H1 (cell line): ENCODE data around the gene BORCS8. TPM values are rescaled to one million over a fixed set of nuclear protein-coding genes. Genes with fewer than 3 reads are reported as not detected.

Experiments used
- CTCF ChIA-PET: fragments of 300-600 bp; sonication (Branson Sonifier 250); formaldehyde crosslinking; loops from one replicate; lab custom pipeline; 2021; ENCODE audit not compliant: partially characterized antibody; lab: Charles Lee
- POLR2A ChIA-PET: fragments of 300-600 bp; sonication (Branson Sonifier 250); formaldehyde crosslinking; loops from one replicate; lab custom pipeline; 2021; ENCODE audit warnings: inconsistent platforms; ENCODE audit not compliant: partially characterized antibody; lab: Charles Lee
- DNase-seq, 2 experiments: peaks; one replicate each; pipeline versions ENCODE4 v3.0.0 to v3.0.0-alpha.2; 2010 to 2022; ENCODE audit warnings: low spot score in 2 of 2, low read depth in 1 of 2, mixed read lengths in 1 of 2
- FAIRE-seq: peaks from 2 replicates; lab custom pipeline; 2011; peaks lifted over from hg19 to GRCh38; lab: Jason Lieb, UNC
- H2AFZ ChIP-seq: 2 replicates; pipeline ENCODE4 v1.8.1; 2012; ENCODE audit warnings: low read length, inconsistent platforms
- H2AK5ac ChIP-seq: 2 replicates; pipeline ENCODE4 v1.6.1; 2013; ENCODE audit warnings: low read depth, low read length
- H2BK120ac ChIP-seq: replicated peaks from 2 replicates; pipeline ENCODE3; 2013; ENCODE audit warnings: low read depth, low read length, inconsistent platforms
- H2BK12ac ChIP-seq: 2 replicates; pipeline ENCODE4 v1.6.1; 2013; ENCODE audit warnings: low read depth, low read length
- H2BK15ac ChIP-seq: 2 replicates; pipeline ENCODE4 v1.6.1; 2013; ENCODE audit warnings: low read length
- H2BK20ac ChIP-seq: 2 replicates; pipeline ENCODE4 v1.6.1; 2013; ENCODE audit warnings: low read length
- H2BK5ac ChIP-seq: 2 replicates; pipeline ENCODE4 v1.6.1; 2013; ENCODE audit warnings: low read depth, low read length
- H3K14ac ChIP-seq: 2 replicates; pipeline ENCODE4 v1.6.1; 2013; ENCODE audit warnings: inconsistent platforms; ENCODE audit not compliant: insufficient read length
- H3K18ac ChIP-seq: 2 replicates; pipeline ENCODE4 v1.6.1; 2013; ENCODE audit warnings: low read length; ENCODE audit errors: extremely low read depth
- H3K23ac ChIP-seq: 2 replicates; pipeline ENCODE4 v1.6.1; 2013; ENCODE audit warnings: inconsistent platforms; ENCODE audit not compliant: insufficient read length
- H3K23me2 ChIP-seq: 2 replicates; pipeline ENCODE4 v1.6.1; 2013; ENCODE audit warnings: low read depth, low read length
- H3K27ac ChIP-seq: 2 replicates; pipeline ENCODE4 v1.6.1; 2011; ENCODE audit warnings: low read depth, low read length, inconsistent platforms
- H3K27me3 ChIP-seq, 4 experiments: replicated peaks in 1 of 4; 1 replicate in 1 of 4; 2 replicates in 3 of 4; pipeline versions ENCODE4 v1.6.1 to v1.8.1; 2011 to 2013; ENCODE audit warnings: low read length in 3 of 4, mild to moderate bottlenecking in 3 of 4, inconsistent platforms in 2 of 4, mixed read lengths in 2 of 4, moderate library complexity in 1 of 4; ENCODE audit not compliant: control insufficient read depth in 3 of 4, insufficient read depth in 3 of 4; ENCODE audit errors: extremely low read depth in 1 of 4
- H3K36me3 ChIP-seq, 4 experiments: 2 replicates each; pipeline versions ENCODE4 v1.6.1 to v1.8.1; 2011 to 2013; ENCODE audit warnings: mild to moderate bottlenecking in 4 of 4, low read length in 3 of 4, moderate library complexity in 2 of 4, control low read depth in 1 of 4, inconsistent platforms in 1 of 4; ENCODE audit not compliant: insufficient read depth in 4 of 4, control insufficient read depth in 2 of 4
- H3K4ac ChIP-seq: replicated peaks from 2 replicates; pipeline ENCODE3; 2013; ENCODE audit warnings: low read length, low read depth, mixed read lengths, inconsistent platforms; ENCODE audit not compliant: insufficient read length
- H3K4me1 ChIP-seq, 4 experiments: replicated peaks in 1 of 4; 1 replicate in 1 of 4; 2 replicates in 3 of 4; pipeline versions ENCODE4 v1.6.1 to v1.8.1; 2011 to 2013; ENCODE audit warnings: low read length in 3 of 4, inconsistent platforms in 2 of 4, mixed read lengths in 1 of 4; ENCODE audit not compliant: insufficient read depth in 4 of 4, control insufficient read depth in 3 of 4
- H3K4me2 ChIP-seq, 2 experiments: 2 replicates each; pipeline versions ENCODE4 v1.6.1 to v1.8.1; 2011 to 2013; ENCODE audit warnings: low read depth in 2 of 2, low read length in 2 of 2, control low read depth in 1 of 2, inconsistent platforms in 1 of 2, mild to moderate bottlenecking in 1 of 2; ENCODE audit not compliant: insufficient read depth in 1 of 2
- H3K4me3 ChIP-seq, 4 experiments: fragments of 200-600, 300-600 bp in 1 of 4; sonication (generic), shearing (Covaris generic), sonication (Bioruptor Twin) in 1 of 4; 2 replicates each; pipeline versions ENCODE4 v1.5.1 to v1.8.1; 2011 to 2016; ENCODE audit warnings: low read length in 4 of 4, low read depth in 3 of 4, control low read depth in 2 of 4, inconsistent platforms in 2 of 4, mild to moderate bottlenecking in 2 of 4, mixed read lengths in 1 of 4, moderate library complexity in 1 of 4; ENCODE audit not compliant: insufficient read depth in 2 of 4; ENCODE audit errors: extremely low read depth in 1 of 4
- H3K56ac ChIP-seq: replicated peaks from 2 replicates; pipeline ENCODE3; 2013; ENCODE audit warnings: low read depth, mild to moderate bottlenecking, mixed read lengths, low read length, inconsistent platforms; ENCODE audit not compliant: insufficient read length
- H3K79me1 ChIP-seq: 2 replicates; pipeline ENCODE4 v1.6.1; 2013; ENCODE audit warnings: low read depth, low read length, control low read depth
- H3K79me2 ChIP-seq, 2 experiments: 2 replicates each; pipeline versions ENCODE4 v1.6.1 to v1.8.1; 2012 to 2013; ENCODE audit warnings: low read length in 2 of 2, mild to moderate bottlenecking in 2 of 2, inconsistent platforms in 1 of 2; ENCODE audit not compliant: insufficient read depth in 2 of 2, control insufficient read depth in 1 of 2
- H3K9ac ChIP-seq, 4 experiments: replicated peaks in 1 of 4; 1 replicate in 1 of 4; 2 replicates in 3 of 4; pipeline versions ENCODE4 v1.6.1 to v1.8.1; 2011 to 2013; ENCODE audit warnings: low read depth in 3 of 4, low read length in 3 of 4, control low read depth in 2 of 4, mild to moderate bottlenecking in 2 of 4, moderate library complexity in 2 of 4, inconsistent platforms in 1 of 4; ENCODE audit errors: extremely low read depth in 1 of 4
- H3K9me3 ChIP-seq, 2 experiments: 2 replicates each; pipeline versions ENCODE4 v1.6.1 to v1.8.1; 2012 to 2013; ENCODE audit warnings: mild to moderate bottlenecking in 2 of 2, moderate library complexity in 2 of 2, control low read depth in 1 of 2, inconsistent platforms in 1 of 2, low read depth in 1 of 2, low read length in 1 of 2, mixed read lengths in 1 of 2; ENCODE audit not compliant: insufficient read depth in 2 of 2
- H4K20me1 ChIP-seq, 2 experiments: replicated peaks in 1 of 2; 2 replicates each; pipeline versions ENCODE3 to v1.8.1; 2011 to 2013; ENCODE audit warnings: inconsistent platforms in 2 of 2, low read length in 2 of 2, mild to moderate bottlenecking in 1 of 2; ENCODE audit not compliant: insufficient read depth in 2 of 2, control insufficient read depth in 1 of 2
- H4K5ac ChIP-seq: 2 replicates; pipeline ENCODE4 v1.6.1; 2013; ENCODE audit warnings: low read length, low read depth, mixed read lengths, inconsistent platforms; ENCODE audit not compliant: insufficient read length
- H4K8ac ChIP-seq: 2 replicates; pipeline ENCODE4 v1.8.0; 2013; ENCODE audit warnings: mild to moderate bottlenecking, moderate library complexity, low read length, inconsistent platforms; ENCODE audit not compliant: insufficient read depth; ENCODE audit errors: extremely low read depth
- H4K91ac ChIP-seq: replicated peaks from 2 replicates; pipeline ENCODE3; 2013; ENCODE audit warnings: low read length, mixed read lengths, inconsistent platforms; ENCODE audit not compliant: insufficient read length
- BCL11A ChIP-seq, 2 experiments: IDR thresholded peaks; one replicate each; pipeline ENCODE4 v1.6.1; 2011; ENCODE audit warnings: low read depth in 2 of 2, low read length in 2 of 2, mild to moderate bottlenecking in 2 of 2
- BRCA1 ChIP-seq: IDR thresholded peaks from 2 replicates; pipeline ENCODE4 v1.6.1; 2012; ENCODE audit warnings: low read depth, low read length, improper control_type of control experiment
- CHD2 ChIP-seq: IDR thresholded peaks from 2 replicates; pipeline ENCODE4 v1.6.1; 2012; ENCODE audit warnings: low read length, improper control_type of control experiment
- CTCF ChIP-seq, 3 experiments: IDR thresholded peaks; 1 replicate in 2 of 3; 2 replicates in 1 of 3; pipeline versions ENCODE4 v1.5.1 to v1.6.1; 2011; ENCODE audit warnings: low read length in 3 of 3, mild to moderate bottlenecking in 3 of 3, inconsistent platforms in 2 of 3, low read depth in 1 of 3, moderate library complexity in 1 of 3; ENCODE audit not compliant: insufficient read depth in 1 of 3; ENCODE audit errors: control extremely low read depth in 1 of 3
- E2F6 ChIP-seq: IDR thresholded peaks from 2 replicates; pipeline ENCODE4 v1.6.1; 2012; ENCODE audit warnings: inconsistent platforms
- EGR1 ChIP-seq: IDR thresholded peaks from 2 replicates; pipeline ENCODE4 v1.6.1; 2011; ENCODE audit warnings: low read depth, low read length, borderline replicate concordance
- GABPA ChIP-seq: IDR thresholded peaks from 2 replicates; pipeline ENCODE4 v1.6.1; 2011; ENCODE audit warnings: mild to moderate bottlenecking, low read length, moderate library complexity, borderline replicate concordance; ENCODE audit not compliant: insufficient read depth
- HDAC2 ChIP-seq, 2 experiments: fragments of 300-600 bp in 1 of 2; sonication (generic) in 1 of 2; IDR thresholded peaks; 2 replicates each; pipeline ENCODE4 v1.6.1; 2011 to 2012; ENCODE audit warnings: low read depth in 2 of 2, low read length in 2 of 2, mild to moderate bottlenecking in 2 of 2, moderate library complexity in 2 of 2, borderline replicate concordance in 1 of 2, inconsistent platforms in 1 of 2
- POLR2A ChIP-seq, 2 experiments: IDR thresholded peaks; 1 replicate in 1 of 2; 2 replicates in 1 of 2; pipeline ENCODE4 v1.6.1; 2011; ENCODE audit warnings: low read depth in 2 of 2, low read length in 2 of 2, mild to moderate bottlenecking in 2 of 2; ENCODE audit errors: control extremely low read depth in 1 of 2
- WGBS, 2 experiments: shearing (Covaris generic) in 1 of 2; methylation state at CpG; one replicate each; pipeline versions ENCODE4 v1.1.6 to v1.1.7; 2013 to 2015; ENCODE audit warnings: low lambda C conversion rate in 2 of 2, mixed read lengths in 2 of 2, inconsistent platforms in 1 of 2, low coverage in 1 of 2, missing lambda C conversion rate in 1 of 2; ENCODE audit not compliant: insufficient replicate concordance in 2 of 2, insufficient coverage in 1 of 2, insufficient read length in 1 of 2; ENCODE audit errors: extremely low coverage in 1 of 2, missing lambda C conversion rate in 1 of 2; 5-methylcytosine and 5-hydroxymethylcytosine counted together
- polyA plus RNA-seq, 7 experiments: library from polyadenylated mRNA; depleted of rRNA in 3 of 7; stranded (reverse) in 5 of 7; unstranded in 2 of 7; fragments of >200 nt in 5 of 7; fragments of 200-250 nt in 2 of 7; gene quantifications; 1 replicate in 5 of 7; 2 replicates in 1 of 7; 4 replicates in 1 of 7; pipeline versions ENCODE4 v1.2.1 to v1.2.3, GENCODE V29; 2011 to 2013; ENCODE audit warnings: missing spikeins in 2 of 7, mixed read lengths in 2 of 7
- total RNA-seq: library from RNA; stranded (reverse); fragmentation: NEBNext Ultra II Directional; extraction: Animal tissue kit (Norgen Biotek cat#: 25700); gene quantifications from 2 replicates; pipeline ENCODE4 v1.2.1, GENCODE V29; 2021

Gene BORCS8
- total and polyA plus RNA-seq, 2 of the 8 experiments (the other 6 are each of a cell fraction or from before 2014, with no cell fraction given): 15.0 to 15.9 TPM

GRCh38 chr19:19192910-19193423, 1.0 kb upstream of the BORCS8 start:
- Histone ChIP-seq H4K20me1 (peaks cover 2 to 9% of the 10 kb centered on the region in 2 experiments), H2BK15ac (0 out of 2 replicates have a peak overlapping the region, but pooled peaks have one; percentile 36), H4K5ac (peak overlapping the region; percentile 80), H4K91ac (peak overlapping the region; percentile 84), H2BK120ac (no peak overlapping the region), H2BK12ac (no peak overlapping the region; the same call in 1 of the 2 replicates), H3K4ac (no peak overlapping the region), H3K9ac (peak overlapping the region in 3 of 4 experiments; percentile 55 to 67 (median 60); a peak in 5 of 7 replicates), H2AFZ (0 out of 2 replicates have a peak overlapping the region, but pooled peaks have one; percentile 19), H3K27ac (peak overlapping the region; percentile 40; the same call in 1 of the 2 replicates), H2BK20ac (no peak overlapping the region), H3K4me2 (peak overlapping the region; percentile 57 to 71), H3K79me2 (peaks cover 0 to 18% of the 10 kb centered on the region in 2 experiments; a peak in 2 of 4 replicates), H3K36me3 (peaks cover 2 to 8% (median 5%) of the 10 kb centered on the region in 4 experiments; a peak in 3 of 8 replicates), H3K9me3 (no peaks in the 10 kb centered on the region), H3K27me3 (no peaks in the 10 kb centered on the region), H2BK5ac (peak overlapping the region; percentile 68; the same call in 1 of the 2 replicates), H3K14ac (no peak overlapping the region), H3K18ac (peak overlapping the region; percentile 95), H3K79me1 (peaks cover 4% of the 10 kb centered on the region), H4K8ac (no peak overlapping the region), H3K4me1 (no peaks in the 10 kb centered on the region), H3K23me2 (peaks cover 3% of the 10 kb centered on the region; the same call in 1 of the 2 replicates), H2AK5ac (no peak overlapping the region), H3K4me3 (peak overlapping the region; percentile 78 to 85 (median 84)), H3K56ac (peak overlapping the region; percentile 74), H3K23ac (no peak overlapping the region)
- ChIA-PET POLR2A (interaction anchor here (0.9 to 4.5 kb wide), 10 partner anchors 9 to 231 kb away, joined by 3 to 37 read pairs (median 4); partner anchors contain the start of genes GATAD2A and NR2C2AP), CTCF (interaction anchor here (0.6 to 1.3 kb wide), 6 partner anchors 9 to 90 kb away, joined by 3 to 5 read pairs (median 4); partner anchors contain the start of gene NR2C2AP)
- 5% methylated on average over 19 of the region's 22 CpGs; no CpG with 5 or more reads in 1 of the 2 experiments for WGBS, 2 experiments
- DNase-seq (no peak), FAIRE-seq (no peak)
- TF ChIP-seq CHD2 (no peak), BCL11A (IDR thresholded peaks at IDR 0.05; ENCODE audit: low read depth in 2 of 2, low read length in 2 of 2) (no peak), GABPA (no peak), POLR2A (IDR thresholded peaks at IDR 0.05; ENCODE audit: control extremely low read depth in 1 of 2, low read depth in 2 of 2, low read length in 2 of 2) (no peak), BRCA1 (no peak), HDAC2 (IDR thresholded peaks at IDR 0.05; ENCODE audit: borderline replicate concordance in 1 of 2, low read depth in 2 of 2, low read length in 2 of 2) (no peak), EGR1 (no peak), CTCF (IDR thresholded peaks at IDR 0.05; ENCODE audit: control extremely low read depth in 1 of 3, insufficient read depth in 1 of 3, low read depth in 1 of 3, low read length in 3 of 3) (no peak), E2F6 (no peak)
